ENCODE measurements around the gene GJA3. TPM values are rescaled to one million over a fixed set of nuclear protein-coding genes. Genes with fewer than 3 reads are reported as not detected.

GJA3 gene
- polyA plus RNA-seq, 1 experiment: 2.4 TPM

DNA sequence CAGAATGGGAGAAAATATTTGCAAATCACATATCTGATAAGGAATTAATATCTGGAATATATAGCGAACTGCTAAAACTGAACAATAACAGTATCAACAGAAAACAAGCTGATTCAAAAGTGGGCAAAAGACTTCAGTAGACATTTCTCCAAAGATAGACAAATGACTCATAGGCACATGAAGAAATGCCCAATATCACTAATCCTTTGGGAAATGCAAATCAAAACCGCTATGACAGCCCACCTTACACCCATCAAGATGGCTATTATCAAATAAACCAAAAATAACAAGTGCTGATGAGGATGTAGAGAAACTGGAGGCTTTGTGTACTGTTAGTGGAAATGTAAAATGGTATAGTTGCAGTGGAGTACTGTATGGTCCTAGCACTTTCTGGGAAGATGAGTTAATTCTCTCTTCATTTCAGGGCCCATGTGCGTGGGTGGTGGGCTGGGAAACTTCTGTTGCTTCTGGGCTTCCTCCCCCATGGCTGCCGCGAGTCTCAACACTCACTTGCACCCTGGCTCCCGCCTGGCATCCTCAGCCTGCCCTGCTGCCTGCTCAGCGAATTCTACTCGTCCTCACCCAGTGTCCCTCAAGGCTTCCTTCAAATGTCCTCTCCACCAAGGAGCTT is 12.4 kb upstream of the GJA3 start:
- CTCF ChIA-PET: interaction anchor here (0.6 kb wide), 1 partner anchor 219 kb away, joined by 3 read pairs; no protein-coding TSS in a partner anchor
- H3K27ac ChIP-seq (ENCODE audit: low read depth, low read length): no peak overlapping the region
- H3K27me3 ChIP-seq (ENCODE audit: control insufficient read depth, insufficient read depth, low read length): no peaks in the 10 kb centered on the region
- TF ChIP-seq, protein P1, sequence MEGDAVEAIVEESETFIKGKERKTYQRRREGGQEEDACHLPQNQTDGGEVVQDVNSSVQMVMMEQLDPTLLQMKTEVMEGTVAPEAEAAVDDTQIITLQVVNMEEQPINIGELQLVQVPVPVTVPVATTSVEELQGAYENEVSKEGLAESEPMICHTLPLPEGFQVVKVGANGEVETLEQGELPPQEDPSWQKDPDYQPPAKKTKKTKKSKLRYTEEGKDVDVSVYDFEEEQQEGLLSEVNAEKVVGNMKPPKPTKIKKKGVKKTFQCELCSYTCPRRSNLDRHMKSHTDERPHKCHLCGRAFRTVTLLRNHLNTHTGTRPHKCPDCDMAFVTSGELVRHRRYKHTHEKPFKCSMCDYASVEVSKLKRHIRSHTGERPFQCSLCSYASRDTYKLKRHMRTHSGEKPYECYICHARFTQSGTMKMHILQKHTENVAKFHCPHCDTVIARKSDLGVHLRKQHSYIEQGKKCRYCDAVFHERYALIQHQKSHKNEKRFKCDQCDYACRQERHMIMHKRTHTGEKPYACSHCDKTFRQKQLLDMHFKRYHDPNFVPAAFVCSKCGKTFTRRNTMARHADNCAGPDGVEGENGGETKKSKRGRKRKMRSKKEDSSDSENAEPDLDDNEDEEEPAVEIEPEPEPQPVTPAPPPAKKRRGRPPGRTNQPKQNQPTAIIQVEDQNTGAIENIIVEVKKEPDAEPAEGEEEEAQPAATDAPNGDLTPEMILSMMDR (IDR thresholded peaks at IDR 0.05; ENCODE audit: low read depth, low read length): no peak
- H3K9me3 ChIP-seq (ENCODE audit: control insufficient read depth, insufficient read depth, low read length): no peaks in the 10 kb centered on the region; the same call in 1 of the 2 replicates
- no peak overlapping the region for H3K4me3 ChIP-seq (ENCODE audit: low read depth, low read length)
- POLR2A ChIA-PET: no interaction called here
- DNase-seq (ENCODE audit: low read depth, low spot score): no peak

- no peak overlapping the region for H3K27ac ChIP-seq (ENCODE audit: low read depth, low read length)
- TF ChIP-seq, protein P1 (IDR thresholded peaks at IDR 0.05; ENCODE audit: low read depth, low read length): no peak
- POLR2A ChIA-PET: no interaction called here
- no peaks in the 10 kb centered on the region; the same call in 1 of the 2 replicates for H3K9me3 ChIP-seq (ENCODE audit: control insufficient read depth, insufficient read depth, low read length)
- no peak for DNase-seq (ENCODE audit: low read depth, low spot score)
- H3K27me3 ChIP-seq (ENCODE audit: control insufficient read depth, insufficient read depth, low read length): peaks cover 2% of the 10 kb centered on the region
- CTCF ChIA-PET: no interaction called here
- H3K4me3 ChIP-seq (ENCODE audit: low read depth, low read length): no peak overlapping the region
Measured at GRCh38 chr13:20171364-20171763, 10.5 kb upstream of the GJA3 start.

DNA sequence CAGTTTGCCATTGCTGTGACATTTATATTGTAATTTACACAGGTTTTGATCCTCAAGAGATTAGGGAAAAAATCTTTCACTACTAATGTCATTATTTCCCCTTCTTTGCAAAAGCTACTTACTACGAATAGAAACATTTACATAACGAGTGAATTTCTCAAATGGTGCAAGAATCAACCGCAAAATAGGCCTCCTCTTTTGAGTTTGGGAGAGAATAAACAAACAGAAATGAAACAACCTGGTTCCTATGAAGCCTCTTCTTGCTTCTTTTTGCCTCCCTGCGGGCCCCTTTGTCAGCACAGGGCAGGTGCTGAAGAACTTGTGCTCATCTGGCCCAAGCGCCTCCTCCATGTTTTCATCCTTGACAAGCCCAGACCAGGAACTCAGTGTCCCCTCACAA is 10.1 kb upstream of the GJA3 start:
- H3K27me3 ChIP-seq (ENCODE audit: control insufficient read depth, insufficient read depth, low read length): peaks cover 2% of the 10 kb centered on the region
- no peak for DNase-seq (ENCODE audit: low read depth, low spot score)
- ChIA-PET CTCF (interaction anchor here (0.9 kb wide), 1 partner anchor 12 kb away, joined by 3 read pairs; no protein-coding TSS in a partner anchor), POLR2A (no interaction called here)
- no peak overlapping the region for H3K27ac ChIP-seq (ENCODE audit: low read depth, low read length)
- H3K4me3 ChIP-seq (ENCODE audit: low read depth, low read length): no peak overlapping the region
- TF ChIP-seq, protein P1 (IDR thresholded peaks at IDR 0.05; ENCODE audit: low read depth, low read length): no peak
- H3K9me3 ChIP-seq (ENCODE audit: control insufficient read depth, insufficient read depth, low read length): no peaks in the 10 kb centered on the region; the same call in 1 of the 2 replicates

- peaks cover 2% of the 10 kb centered on the region for H3K27me3 ChIP-seq (ENCODE audit: control insufficient read depth, insufficient read depth, low read length)
- H3K27ac ChIP-seq (ENCODE audit: low read depth, low read length): no peak overlapping the region
- TF ChIP-seq, protein P1 (IDR thresholded peaks at IDR 0.05; ENCODE audit: low read depth, low read length): no peak
- ChIA-PET POLR2A (no interaction called here), CTCF (no interaction called here)
- no peak for DNase-seq (ENCODE audit: low read depth, low spot score)
- no peaks in the 10 kb centered on the region; the same call in 1 of the 2 replicates for H3K9me3 ChIP-seq (ENCODE audit: control insufficient read depth, insufficient read depth, low read length)
- H3K4me3 ChIP-seq (ENCODE audit: low read depth, low read length): no peak overlapping the region
Measured at GRCh38 chr13:20168396-20168795, 7.5 kb upstream of the GJA3 start.

GRCh38 chr13:20165417-20166257 is 4.8 kb upstream of the GJA3 start:
- POLR2A ChIA-PET: interaction anchor here (0.5 to 0.6 kb wide), 2 partner anchors 180 to 304 kb away, joined by 3 read pairs; no protein-coding TSS in a partner anchor
- TF ChIP-seq, protein P1 (IDR thresholded peaks at IDR 0.05; ENCODE audit: low read depth, low read length): no peak
- CTCF ChIA-PET: no interaction called here
- peaks cover 2% of the 10 kb centered on the region for H3K27me3 ChIP-seq (ENCODE audit: control insufficient read depth, insufficient read depth, low read length)
- peak overlapping the region; percentile 61 for H3K27ac ChIP-seq (ENCODE audit: low read depth, low read length)
- H3K4me3 ChIP-seq (ENCODE audit: low read depth, low read length): no peak overlapping the region
- no peaks in the 10 kb centered on the region; the same call in 1 of the 2 replicates for H3K9me3 ChIP-seq (ENCODE audit: control insufficient read depth, insufficient read depth, low read length)
- peak; percentile 36 for DNase-seq (ENCODE audit: low read depth, low spot score)
